A549 (cell line): ENCODE measurements around the gene DPP10.

Experiments
- CEBPB ChIP-seq, 2 experiments: fragments of >200 bp in 1 of 2; sonication (Bioruptor Twin) in 1 of 2; formaldehyde crosslinking in 1 of 2; IDR thresholded peaks; 2 replicates each; pipeline ENCODE4 v1.6.1; 2012 to 2016
- CHD2 ChIP-seq: fragments of 150-350 bp; IDR thresholded peaks from 2 replicates; pipeline ENCODE4 v1.6.1; 2014; ENCODE audit warnings: low read length; ENCODE audit not compliant: partially characterized antibody
- CTCF ChIP-seq: fragments of >200 bp; sonication (Bioruptor Twin); formaldehyde crosslinking; IDR thresholded peaks from 3 replicates; pipeline ENCODE4 v1.5.1; 2016
- E2F6 ChIP-seq: IDR thresholded peaks from 2 replicates; pipeline ENCODE4 v1.6.1; 2012; ENCODE audit warnings: low read depth, borderline replicate concordance
- EP300 ChIP-seq, 2 experiments: fragments of >200 bp; sonication (Bioruptor Twin); formaldehyde crosslinking; IDR thresholded peaks; 2 replicates in 1 of 2; 3 replicates in 1 of 2; pipeline ENCODE4 v1.6.1; 2016 to 2017
- HMGXB4 ChIP-seq: fragments of 250-450 bp; sonication (Bioruptor Pico); IDR thresholded peaks from 2 replicates; pipeline ENCODE4 v1.5.0; 2021; ENCODE audit warnings: mild to moderate bottlenecking, moderate library complexity, borderline replicate concordance
- HOXA7 ChIP-seq: fragments of 250-450 bp; sonication (Bioruptor Pico); IDR thresholded peaks from 2 replicates; pipeline ENCODE4 v1.5.0; 2020; ENCODE audit warnings: mild to moderate bottlenecking, moderate library complexity
- JUN ChIP-seq, 2 experiments: fragments of >200 bp; sonication (Bioruptor Twin); formaldehyde crosslinking; IDR thresholded peaks; 2 replicates in 1 of 2; 3 replicates in 1 of 2; pipeline ENCODE4 v1.6.1; 2016 to 2017
- MAFK ChIP-seq: fragments of 450-650 bp; IDR thresholded peaks from 2 replicates; pipeline ENCODE4 v1.6.1; 2014; ENCODE audit not compliant: partially characterized antibody
- MYC ChIP-seq: IDR thresholded peaks from 2 replicates; pipeline ENCODE4 v1.6.1; 2012; ENCODE audit warnings: mild to moderate bottlenecking, inconsistent platforms, low read length, improper control_type of control experiment, borderline replicate concordance
- POLR2A ChIP-seq: IDR thresholded peaks from 2 replicates; pipeline ENCODE4 v1.6.1; 2012; ENCODE audit warnings: mild to moderate bottlenecking, low read length
- POLR2AphosphoS2 ChIP-seq: conservative IDR thresholded peaks from 2 replicates; pipeline ENCODE4 v1.6.1; 2012; ENCODE audit warnings: low read length, improper control_type of control experiment, inconsistent platforms
- RAD21 ChIP-seq, 2 experiments: fragments of >200 bp in 1 of 2; sonication (Bioruptor Twin) in 1 of 2; formaldehyde crosslinking in 1 of 2; IDR thresholded peaks in 1 of 2; conservative IDR thresholded peaks in 1 of 2; 2 replicates in 1 of 2; 3 replicates in 1 of 2; pipeline ENCODE4 v1.6.1; 2012 to 2018; ENCODE audit warnings: inconsistent platforms in 1 of 2
- USF2 ChIP-seq: fragments of 450-650 bp; IDR thresholded peaks from 2 replicates; pipeline ENCODE4 v1.6.1; 2014; ENCODE audit warnings: antibody characterized with exemption

- TF ChIP-seq POLR2A (no peak), USF2 (no peak), EP300 (IDR thresholded peaks at IDR 0.05) (no peak), CTCF (no peak), POLR2AphosphoS2 (no peak), HOXA7 (no peak), CHD2 (no peak), HMGXB4 (CRISPR knock-in tag) (no peak), CEBPB (IDR thresholded peaks at IDR 0.05) (no peak), RAD21 (conservative IDR thresholded peaks at IDR 0.05 in 1 of 2, IDR thresholded peaks at IDR 0.05 in 1 of 2) (no peak), MYC (no peak), JUN (IDR thresholded peaks at IDR 0.05) (no peak), E2F6 (no peak), MAFK (no peak)
These were observed 506.9 kb downstream of the DPP10 start for GRCh38 chr2:114949228-114949804.
